GM21825 (cell line): ENCODE results near the gene ANKRD35.
"Not testable (repeated sequence)": the region's sequence is repeated elsewhere in the genome, so short reads cannot be mapped to it uniquely, and the experiment has no call there.

Source experiments
- ATAC-seq: cut with Tn5 transposase; IDR thresholded peaks from one replicate; pipeline ENCODE4 v1.9.1; 2021; ENCODE audit warnings: mild to moderate bottlenecking, moderate library complexity; ENCODE audit not compliant: unreplicated experiment

The ANKRD35 gene

GRCh38 chr1:145858238-145858900, 27.3 kb downstream of the ANKRD35 start:
- peak; percentile 10 for ATAC-seq

- no peak for ATAC-seq
These were observed 28.5 kb downstream of the ANKRD35 start for GRCh38 chr1:145857170-145857569.

DNA sequence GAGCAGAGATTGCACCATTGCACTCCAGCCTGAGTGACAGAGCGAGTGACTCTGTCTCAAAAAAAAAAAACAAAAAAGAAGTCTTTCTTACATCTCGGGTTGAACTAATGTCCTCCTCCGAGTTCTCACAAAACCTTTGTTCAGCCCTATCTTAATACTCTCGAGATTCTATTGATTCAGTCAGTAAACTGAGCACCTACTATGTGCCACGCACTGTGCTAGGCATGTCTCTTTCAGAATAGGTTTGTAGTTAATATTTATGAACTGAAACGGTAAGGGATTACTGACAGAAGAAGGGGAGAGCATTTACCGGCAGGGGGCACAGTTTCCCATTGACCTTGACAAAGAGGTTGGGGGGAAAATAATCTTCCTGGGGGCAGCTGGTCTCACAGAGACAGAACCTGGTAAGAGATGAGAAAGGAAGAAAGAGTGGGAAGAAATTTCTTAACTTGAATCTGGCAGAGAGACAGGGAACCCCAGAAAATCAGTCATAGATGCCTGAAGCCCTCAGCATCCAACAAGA, 30.2 kb downstream of the ANKRD35 start:
- ATAC-seq: no peak

- ATAC-seq: no peak
These were observed 36.1 kb downstream of the ANKRD35 start for GRCh38 chr1:145849356-145850160.

DNA sequence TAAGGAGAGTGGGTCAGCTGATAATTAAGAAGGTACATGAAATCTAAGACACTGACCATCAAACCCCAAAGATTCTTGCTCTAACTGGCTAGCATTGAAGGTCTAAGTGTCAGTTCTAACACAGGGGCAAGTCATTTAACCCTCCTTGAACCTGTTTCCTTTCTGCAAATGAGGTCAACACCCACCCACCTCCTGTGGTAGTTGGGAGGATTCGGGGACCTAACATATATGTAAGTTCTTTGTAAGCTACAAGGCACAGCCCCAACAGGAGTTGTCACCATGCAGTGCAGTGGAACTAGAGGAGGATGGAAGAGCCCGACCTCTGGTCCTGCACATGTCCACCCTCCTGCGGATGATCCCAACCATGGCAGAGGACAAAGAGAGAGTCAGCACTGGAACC, 37.8 kb downstream of the ANKRD35 start:
- no peak for ATAC-seq

DNA sequence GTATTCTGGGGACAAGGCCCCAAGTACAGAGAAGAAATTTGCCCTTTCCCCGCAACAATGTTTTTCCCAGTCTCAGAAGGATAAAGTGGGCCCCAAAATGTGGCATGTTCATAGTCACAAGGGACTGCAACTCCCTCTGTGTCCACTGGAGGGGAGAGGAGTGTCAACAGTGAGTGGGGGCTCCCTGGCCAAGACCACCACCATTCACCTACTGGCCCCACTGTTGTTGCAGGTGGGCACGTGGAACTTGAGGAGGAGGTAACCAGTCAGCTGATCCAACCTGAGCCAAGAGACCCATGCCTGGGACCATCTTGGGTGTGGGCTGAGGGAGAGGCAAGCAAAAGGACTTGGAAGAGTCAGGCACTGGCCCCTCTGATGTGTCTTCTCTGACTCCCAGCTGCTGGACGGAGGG, 39.5 kb downstream of the ANKRD35 start:
- ATAC-seq: no peak

DNA sequence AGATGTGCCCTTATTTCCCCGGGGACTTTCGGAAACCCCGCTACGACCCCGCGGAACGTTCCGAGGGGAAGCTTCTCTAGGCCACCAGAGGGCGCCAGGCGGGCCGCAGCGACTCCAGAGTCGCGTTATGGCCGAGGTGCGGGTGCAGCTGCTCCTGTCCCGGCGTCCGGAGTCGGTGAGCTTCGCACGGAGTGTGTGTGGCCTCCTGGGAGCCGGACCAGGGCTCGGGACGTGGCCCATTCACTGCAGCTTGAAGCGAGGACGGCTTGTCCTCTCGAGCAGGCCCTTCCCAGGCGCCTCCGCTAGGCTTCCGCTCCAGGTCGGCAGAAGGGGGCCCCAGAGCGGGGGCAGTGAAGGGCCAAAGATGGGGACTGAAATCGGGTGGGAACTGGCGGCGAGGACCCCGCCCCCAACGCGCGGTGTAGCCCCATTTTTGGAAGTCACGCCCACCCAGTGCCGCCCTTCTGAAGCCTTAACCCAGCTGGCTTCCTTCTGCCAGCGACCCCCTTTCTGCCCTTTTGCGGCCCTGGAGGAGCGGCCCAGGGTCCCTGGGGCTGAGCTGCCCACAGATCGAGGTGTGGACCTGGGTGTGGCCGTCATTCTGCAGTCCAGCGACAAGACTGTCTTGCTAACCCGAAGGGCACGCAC, 40.0 kb downstream of the ANKRD35 start, which contains the start of gene NUDT17:
NUDT17 (plus strand) TSS at position 117 of the 648 bp plus-strand sequence; CDS start at position 128, 11 bp downstream.
- ATAC-seq: peak; percentile 62

DNA sequence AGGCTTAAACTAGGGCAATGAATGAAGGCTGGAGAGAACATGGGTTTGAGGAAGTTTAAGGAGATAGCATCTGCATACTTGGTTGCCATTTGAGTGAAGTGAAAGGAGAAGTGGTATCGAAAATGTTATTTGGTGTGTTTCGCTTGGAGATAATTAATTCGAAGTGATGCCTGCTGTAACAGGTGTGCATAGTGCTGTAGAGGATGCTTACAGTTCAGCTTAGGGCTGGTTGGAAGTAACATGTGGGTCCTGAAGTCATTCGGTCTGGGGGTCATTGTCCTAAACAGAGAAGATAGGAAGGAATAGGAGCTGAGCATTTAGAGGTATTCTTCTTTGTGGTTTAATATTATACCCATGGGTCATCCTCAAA, 40.5 kb downstream of the ANKRD35 start:
- peak; percentile 55 for ATAC-seq

- ATAC-seq: no peak
These were observed 42.6 kb downstream of the ANKRD35 start for GRCh38 chr1:145843031-145843430.

DNA sequence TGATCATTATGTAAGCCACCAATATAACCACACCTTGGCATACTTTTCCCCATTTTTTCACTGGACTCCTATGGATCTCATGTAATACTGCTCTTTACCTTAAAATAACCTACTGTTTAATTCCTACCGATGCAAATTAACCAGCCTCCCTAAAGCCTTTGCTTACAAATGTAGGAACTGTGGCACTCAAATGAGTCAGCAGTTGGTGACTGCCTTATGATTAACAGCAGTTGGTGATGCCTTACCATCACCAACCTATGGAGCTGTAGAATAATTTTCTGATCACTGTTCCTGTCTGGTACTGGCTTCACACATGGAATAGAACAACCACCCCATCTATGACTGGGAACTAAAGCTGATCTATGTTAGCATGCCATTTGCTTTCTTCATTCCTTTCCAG, 48.0 kb downstream of the ANKRD35 start:
- no peak for ATAC-seq

GRCh38 chr1:145830810-145831209, 54.9 kb downstream of the ANKRD35 start:
- not testable (repeated sequence) for ATAC-seq

DNA sequence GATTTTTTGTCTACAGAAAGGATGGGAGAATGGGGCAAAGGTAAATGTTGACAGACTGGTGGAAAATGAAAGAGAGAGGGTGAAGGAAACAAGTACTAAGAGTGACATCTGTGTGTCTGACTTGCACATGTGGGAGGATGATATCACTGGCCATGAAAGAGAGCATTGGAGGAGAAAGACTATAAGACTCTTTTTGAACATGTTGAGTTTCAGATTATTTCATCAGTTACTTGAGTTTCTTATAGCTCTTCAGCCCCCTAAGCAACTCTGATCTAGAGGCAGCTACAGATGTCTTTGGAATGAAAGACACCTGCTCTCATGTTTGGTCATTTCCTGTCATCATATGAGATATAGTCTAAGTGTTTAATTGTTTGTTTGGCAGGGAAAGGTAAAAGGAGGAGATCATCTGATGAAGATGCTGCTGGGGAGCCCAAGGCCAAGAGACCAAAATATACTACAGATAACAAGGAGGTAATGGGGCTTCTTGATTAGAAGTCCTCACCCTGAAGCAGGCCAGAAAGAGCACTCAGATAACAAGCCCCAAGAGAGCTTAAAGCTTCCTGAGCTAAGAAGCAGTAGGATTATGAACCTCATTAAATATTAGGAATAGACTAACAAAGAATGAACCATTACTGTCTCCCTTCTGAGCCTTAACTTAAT, 57.2 kb downstream of the ANKRD35 start:
- no peak for ATAC-seq

- ATAC-seq: no peak
These were observed 57.7 kb downstream of the ANKRD35 start for GRCh38 chr1:145827966-145828365.

DNA sequence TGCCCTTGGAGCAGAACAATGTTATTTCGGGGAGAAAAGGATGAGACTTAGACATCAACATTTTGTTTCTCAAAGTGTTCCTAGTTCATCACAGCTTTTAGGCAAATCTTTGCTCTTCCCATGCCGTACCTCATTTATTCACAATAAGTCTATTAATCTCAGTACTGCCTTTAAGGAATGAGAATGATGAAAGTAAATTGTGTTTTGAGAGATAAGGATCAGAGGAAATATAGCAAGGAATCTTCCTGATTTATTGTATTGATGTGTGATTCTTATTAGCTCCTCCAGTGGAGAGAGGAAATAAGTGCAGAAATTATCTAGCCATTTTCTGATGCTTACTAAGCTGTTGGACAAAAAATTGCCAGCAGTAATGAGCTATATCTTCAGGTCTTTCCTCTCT, 59.6 kb downstream of the ANKRD35 start:
- ATAC-seq: no peak

DNA sequence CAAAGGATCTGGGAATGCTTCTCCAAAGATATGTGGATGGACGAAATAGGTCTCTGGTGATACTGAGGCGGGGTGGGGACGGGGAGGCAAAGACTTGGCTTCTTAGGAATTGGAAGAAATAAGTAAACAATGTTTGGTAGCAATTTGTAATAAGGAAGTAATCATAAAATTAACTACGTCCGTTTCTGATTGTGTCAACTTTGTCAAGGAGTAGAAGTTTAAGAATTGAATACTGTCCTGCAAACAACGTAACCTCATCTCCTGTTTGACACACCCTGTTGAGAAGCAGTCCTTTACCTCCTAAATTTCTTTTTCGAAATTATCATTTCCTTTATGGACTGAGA, 61.2 kb downstream of the ANKRD35 start:
- no peak for ATAC-seq

GRCh38 chr1:145823565-145824498, 61.8 kb downstream of the ANKRD35 start, which contains the start of the genes POLR3C and RNF115:
Gene POLR3C, plus strand, starts transcription at chr1:145824200. Its CDS starts 1,577 bp downstream, at chr1:145825777.
Gene RNF115, minus strand, starts transcription at chr1:145824095. Its CDS starts 222 bp downstream, at chr1:145823873.
- peak; percentile 78 for ATAC-seq

- ATAC-seq: not testable (repeated sequence)
These were observed 62.8 kb downstream of the ANKRD35 start for GRCh38 chr1:145822779-145823331.

DNA sequence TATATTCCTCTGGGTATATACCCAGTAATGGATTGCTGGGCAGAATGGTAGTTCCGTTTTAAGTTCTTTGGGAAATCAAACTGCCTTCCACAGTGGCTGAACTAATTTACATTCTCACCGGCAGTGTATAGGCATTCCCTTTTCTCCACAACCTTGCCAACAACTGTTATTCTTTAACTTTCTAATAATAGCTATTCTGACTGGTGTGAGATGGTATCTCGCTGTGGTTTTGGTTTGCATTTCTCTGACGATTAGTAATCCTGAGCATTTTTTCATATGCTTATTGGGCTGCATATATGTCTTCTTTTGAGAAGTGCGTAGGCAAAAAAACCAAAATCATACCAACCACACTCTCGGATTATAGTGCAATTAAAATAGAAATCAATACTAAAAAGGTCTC, 67.6 kb downstream of the ANKRD35 start:
- not testable (repeated sequence) for ATAC-seq
